DND-41 (cell line): ENCODE data around the gene MOV10L1.

Experiments used
- ATAC-seq: fragments of 200-7000 bp; cut with Tn5 transposase; 3 replicates; pipeline ENCODE4 v1.9.1; 2021; ENCODE audit warnings: low read depth; ENCODE audit not compliant: insufficient read depth
- DNase-seq: peaks from one replicate; pipeline ENCODE4 v3.0.0-alpha.2; 2020
- H2AFZ ChIP-seq: 2 replicates; pipeline ENCODE4 v1.6.0; 2012; ENCODE audit warnings: low read depth, low read length
- H3K27ac ChIP-seq: 2 replicates; pipeline ENCODE4 v1.5.1; 2012; ENCODE audit warnings: low read length, inconsistent platforms
- H3K27me3 ChIP-seq: fragments of 200-600 bp; sonication (generic); 2 replicates; pipeline ENCODE4 v1.6.0; 2012; ENCODE audit warnings: low read length, mild to moderate bottlenecking, inconsistent platforms; ENCODE audit not compliant: insufficient read depth, poor library complexity
- H3K36me3 ChIP-seq: 2 replicates; pipeline ENCODE4 v1.5.1; 2012; ENCODE audit warnings: low read length, inconsistent platforms; ENCODE audit not compliant: insufficient read depth
- H3K4me1 ChIP-seq: 2 replicates; pipeline ENCODE4 v1.5.1; 2012; ENCODE audit warnings: mild to moderate bottlenecking, low read length; ENCODE audit not compliant: insufficient read depth
- H3K4me2 ChIP-seq: 2 replicates; pipeline ENCODE4 v1.6.0; 2012; ENCODE audit warnings: mild to moderate bottlenecking, moderate library complexity, low read length, inconsistent platforms; ENCODE audit not compliant: insufficient read depth
- H3K4me3 ChIP-seq, 2 experiments: fragments of 200-600 bp in 1 of 2; shearing (Covaris generic) in 1 of 2; 2 replicates each; pipeline ENCODE4 v1.5.1; 2012 to 2016; ENCODE audit warnings: inconsistent platforms in 2 of 2, low read length in 2 of 2, mild to moderate bottlenecking in 2 of 2, low read depth in 1 of 2, moderate library complexity in 1 of 2
- H3K79me2 ChIP-seq: 2 replicates; pipeline ENCODE4 v1.6.0; 2012; ENCODE audit warnings: low read length, inconsistent platforms; ENCODE audit not compliant: insufficient read depth
- H3K9ac ChIP-seq: 2 replicates; pipeline ENCODE4 v1.6.0; 2012; ENCODE audit warnings: low read depth, mild to moderate bottlenecking, inconsistent platforms, low read length, moderate library complexity
- H3K9me3 ChIP-seq: 2 replicates; pipeline ENCODE4 v1.5.1; 2012; ENCODE audit warnings: low read length, moderate library complexity, mild to moderate bottlenecking, inconsistent platforms; ENCODE audit not compliant: insufficient read depth, severe bottlenecking
- H4K20me1 ChIP-seq: 2 replicates; pipeline ENCODE4 v1.6.0; 2012; ENCODE audit warnings: low read length; ENCODE audit not compliant: insufficient read depth
- EZH2 ChIP-seq: IDR thresholded peaks from 3 replicates; pipeline ENCODE4 v1.6.1; 2012; ENCODE audit warnings: borderline replicate concordance, low read depth, mild to moderate bottlenecking, moderate library complexity, low read length, inconsistent platforms; ENCODE audit not compliant: severe bottlenecking
- TF ChIP-seq, protein P1 (sequence below): IDR thresholded peaks from 2 replicates; pipeline ENCODE4 v1.5.1; 2012; ENCODE audit warnings: borderline replicate concordance, low read length, moderate library complexity, mild to moderate bottlenecking; ENCODE audit not compliant: poor library complexity, severe bottlenecking; ENCODE audit errors: extremely low read depth

The MOV10L1 gene

DNA sequence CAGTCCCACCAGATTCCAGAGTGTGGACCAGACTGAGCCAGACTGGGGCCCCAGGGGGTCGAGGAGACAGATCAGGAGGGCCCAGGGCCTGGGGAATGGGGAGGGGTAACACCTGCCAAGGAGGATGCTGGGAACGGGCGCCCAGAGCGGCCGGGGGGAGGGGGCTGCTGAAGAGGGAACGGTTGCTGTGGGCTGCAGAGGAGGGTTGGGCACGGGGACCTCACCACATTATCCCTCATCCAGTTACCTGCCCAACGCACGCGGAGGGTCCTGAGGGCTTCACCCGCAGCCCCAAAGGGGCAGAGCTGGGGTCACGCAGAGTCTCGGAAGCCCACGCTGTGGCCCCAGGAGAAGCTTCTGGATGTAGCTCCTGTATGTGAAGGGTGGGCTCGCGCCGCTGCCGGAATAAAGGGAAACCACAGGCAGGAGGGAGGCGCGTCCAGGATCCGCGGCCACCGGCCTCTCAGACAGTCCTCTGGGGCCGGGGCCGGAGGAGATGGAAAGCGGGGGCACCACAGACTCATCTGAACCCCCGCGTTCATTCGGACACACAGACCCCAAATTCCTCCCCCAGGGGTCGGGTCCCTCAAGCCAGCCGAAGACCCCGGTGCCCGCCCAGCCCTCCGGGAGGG, 110.1 kb downstream of the MOV10L1 start:
- H3K79me2 ChIP-seq: peaks cover 36% of the 10 kb centered on the region
- H3K4me1 ChIP-seq: peaks cover 34% of the 10 kb centered on the region

DNA sequence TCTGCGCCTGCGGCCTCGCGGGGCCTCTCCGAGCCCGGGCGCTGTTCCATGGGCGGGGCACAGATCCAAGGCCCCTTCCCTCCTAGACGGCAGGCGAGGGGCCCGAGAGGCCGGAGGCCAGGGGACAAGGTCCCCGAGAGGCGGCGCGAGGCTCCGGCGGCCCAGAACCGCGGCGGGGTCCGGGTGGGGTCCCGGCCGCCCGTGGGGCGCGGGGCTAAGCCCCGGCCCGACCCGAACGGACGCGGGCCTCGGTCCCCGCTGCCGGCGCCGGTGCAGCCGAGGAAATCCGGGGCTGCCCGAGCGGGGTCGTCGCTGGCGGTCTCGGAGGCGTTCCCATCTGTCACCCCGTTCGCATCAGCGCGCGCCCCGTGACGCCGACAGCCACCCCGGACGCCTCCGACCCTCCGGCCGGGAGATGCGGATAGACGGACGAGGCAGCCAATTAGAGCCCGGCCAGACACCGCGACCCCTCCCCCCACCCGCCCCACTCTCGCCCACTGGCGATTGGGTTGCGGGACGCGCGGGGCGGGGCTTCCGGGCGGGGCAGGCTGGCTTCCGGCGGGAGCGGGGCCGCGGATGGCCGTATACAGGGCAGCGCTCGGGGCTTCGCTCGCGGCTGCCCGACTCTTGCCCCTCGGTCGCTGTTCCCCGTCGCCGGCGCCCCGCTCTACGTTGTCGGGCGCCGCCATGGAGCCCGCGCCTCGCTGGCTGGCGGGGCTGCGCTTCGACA, 110.8 kb downstream of the MOV10L1 start, which contains the start of gene SELENOO:
Gene SELENOO (plus strand): TSS at position 551 of the 730 bp plus-strand sequence. CDS start 26 bp downstream, at position 577.
- peak; percentile 88 for ATAC-seq
- TF ChIP-seq, protein P1, sequence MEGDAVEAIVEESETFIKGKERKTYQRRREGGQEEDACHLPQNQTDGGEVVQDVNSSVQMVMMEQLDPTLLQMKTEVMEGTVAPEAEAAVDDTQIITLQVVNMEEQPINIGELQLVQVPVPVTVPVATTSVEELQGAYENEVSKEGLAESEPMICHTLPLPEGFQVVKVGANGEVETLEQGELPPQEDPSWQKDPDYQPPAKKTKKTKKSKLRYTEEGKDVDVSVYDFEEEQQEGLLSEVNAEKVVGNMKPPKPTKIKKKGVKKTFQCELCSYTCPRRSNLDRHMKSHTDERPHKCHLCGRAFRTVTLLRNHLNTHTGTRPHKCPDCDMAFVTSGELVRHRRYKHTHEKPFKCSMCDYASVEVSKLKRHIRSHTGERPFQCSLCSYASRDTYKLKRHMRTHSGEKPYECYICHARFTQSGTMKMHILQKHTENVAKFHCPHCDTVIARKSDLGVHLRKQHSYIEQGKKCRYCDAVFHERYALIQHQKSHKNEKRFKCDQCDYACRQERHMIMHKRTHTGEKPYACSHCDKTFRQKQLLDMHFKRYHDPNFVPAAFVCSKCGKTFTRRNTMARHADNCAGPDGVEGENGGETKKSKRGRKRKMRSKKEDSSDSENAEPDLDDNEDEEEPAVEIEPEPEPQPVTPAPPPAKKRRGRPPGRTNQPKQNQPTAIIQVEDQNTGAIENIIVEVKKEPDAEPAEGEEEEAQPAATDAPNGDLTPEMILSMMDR: no peak
- no peak for TF ChIP-seq EZH2
- peaks cover 50% of the 10 kb centered on the region for H3K36me3 ChIP-seq

More for the DNA sequence above, 110.1 kb downstream of the MOV10L1 start:
- H3K36me3 ChIP-seq: peaks cover 54% of the 10 kb centered on the region
- TF ChIP-seq, protein P1: no peak
- no peak for TF ChIP-seq EZH2
- H3K27me3 ChIP-seq: no peaks in the 10 kb centered on the region
- H4K20me1 ChIP-seq: peaks cover 43% of the 10 kb centered on the region; the same call in 1 of the 2 replicates
- H3K9me3 ChIP-seq: no peaks in the 10 kb centered on the region
- peak overlapping the region; percentile 90 for H3K9ac ChIP-seq
- H3K4me2 ChIP-seq: peak overlapping the region; percentile 98
- ATAC-seq (peak; percentile 8; the same call in 1 of the 3 replicates), DNase-seq (peak; percentile 35)
- peak overlapping the region; percentile 68 for H2AFZ ChIP-seq
- H3K27ac ChIP-seq: peak overlapping the region; percentile 68
- H3K4me3 ChIP-seq: peak overlapping the region; percentile 50 to 71

DNA sequence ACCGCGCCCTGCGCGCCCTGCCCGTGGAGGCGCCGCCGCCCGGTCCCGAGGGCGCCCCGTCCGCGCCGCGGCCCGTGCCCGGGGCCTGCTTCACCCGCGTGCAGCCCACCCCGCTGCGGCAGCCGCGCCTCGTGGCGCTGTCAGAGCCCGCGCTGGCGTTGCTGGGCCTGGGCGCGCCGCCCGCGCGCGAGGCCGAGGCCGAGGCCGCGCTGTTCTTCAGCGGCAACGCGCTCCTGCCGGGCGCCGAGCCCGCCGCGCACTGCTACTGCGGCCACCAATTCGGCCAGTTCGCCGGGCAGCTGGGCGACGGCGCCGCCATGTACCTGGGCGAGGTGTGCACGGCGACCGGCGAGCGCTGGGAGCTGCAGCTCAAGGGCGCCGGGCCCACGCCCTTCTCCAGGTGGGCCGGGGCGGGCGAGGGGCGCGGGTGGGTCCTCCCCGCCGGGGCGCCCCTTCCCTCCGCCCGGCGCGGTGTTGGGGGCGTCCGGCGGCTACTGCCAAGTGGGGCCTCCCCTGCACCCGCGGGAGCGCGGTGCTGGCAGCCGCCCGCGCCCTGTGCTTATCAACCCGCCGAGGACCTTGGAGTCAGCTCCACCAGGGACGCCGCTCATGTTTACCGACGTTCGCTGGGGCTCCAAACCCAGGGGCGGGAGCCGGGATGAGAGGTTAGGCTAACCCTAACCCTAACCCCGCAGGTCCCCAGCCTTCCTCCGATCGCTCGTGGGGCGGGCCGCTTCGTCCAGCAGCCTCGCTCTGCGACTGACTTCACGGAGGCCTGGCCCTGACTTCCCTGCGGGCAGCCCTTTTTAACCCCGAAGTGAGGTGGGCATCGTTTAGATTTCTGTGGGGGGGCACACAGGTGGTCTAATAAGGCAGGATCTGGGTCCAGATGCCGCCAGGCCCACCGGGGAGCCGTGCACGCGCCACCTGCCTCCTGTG, 111.7 kb downstream of the MOV10L1 start:
- DNase-seq (peak; percentile 35), ATAC-seq (peak; percentile 14)
- H3K4me1 ChIP-seq: peaks cover 34% of the 10 kb centered on the region
- H4K20me1 ChIP-seq: peaks cover 43% of the 10 kb centered on the region
- peaks cover 50% of the 10 kb centered on the region for H3K36me3 ChIP-seq
- TF ChIP-seq EZH2: no peak
- TF ChIP-seq, protein P1: no peak
- H3K9ac ChIP-seq: peak overlapping the region; percentile 90
- H2AFZ ChIP-seq: peak overlapping the region; percentile 78
- peak overlapping the region; percentile 53 for H3K27ac ChIP-seq
- H3K79me2 ChIP-seq: peaks cover 34% of the 10 kb centered on the region
- no peaks in the 10 kb centered on the region for H3K9me3 ChIP-seq
- peak overlapping the region; percentile 50 to 71 for H3K4me3 ChIP-seq
- peak overlapping the region; percentile 98 for H3K4me2 ChIP-seq
- H3K27me3 ChIP-seq: no peaks in the 10 kb centered on the region

More for the DNA sequence above, 110.8 kb downstream of the MOV10L1 start, which contains the start of gene SELENOO:
- peak within 1 kb of the TSS; percentile 78 for H2AFZ ChIP-seq
- H3K27me3 ChIP-seq: no peaks in the 10 kb centered on the region
- peaks cover 33% of the 10 kb centered on the region for H3K79me2 ChIP-seq
- H3K4me2 ChIP-seq: peak within 1 kb of the TSS; percentile 98
- no peaks in the 10 kb centered on the region for H3K9me3 ChIP-seq
- peak within 1 kb of the TSS; percentile 90 for H3K9ac ChIP-seq
- H3K27ac ChIP-seq: peak within 1 kb of the TSS; percentile 68
- peak; percentile 93 for DNase-seq
- H4K20me1 ChIP-seq: peaks cover 43% of the 10 kb centered on the region; the same call in 1 of the 2 replicates
- peak within 1 kb of the TSS; percentile 50 to 71 for H3K4me3 ChIP-seq
- peaks cover 34% of the 10 kb centered on the region for H3K4me1 ChIP-seq
